Hepatocyte (in vitro differentiated cells): ENCODE measurements around the gene SOX8.

Experiments
- EZH2phosphoT487 ChIP-seq: fragments of 200-600 bp; sonication (generic); IDR thresholded peaks from one replicate; pipeline ENCODE4 v1.6.1; 2018; ENCODE audit warnings: antibody characterized with exemption, mild to moderate bottlenecking, low read depth, moderate library complexity; ENCODE audit not compliant: unreplicated experiment, severe bottlenecking
- TF ChIP-seq, protein P1 (sequence below): fragments of 200-600 bp; sonication (generic); IDR thresholded peaks from 2 replicates; pipeline ENCODE4 v1.5.1; 2016; ENCODE audit warnings: antibody characterized with exemption, mild to moderate bottlenecking; ENCODE audit not compliant: poor library complexity

DNA sequence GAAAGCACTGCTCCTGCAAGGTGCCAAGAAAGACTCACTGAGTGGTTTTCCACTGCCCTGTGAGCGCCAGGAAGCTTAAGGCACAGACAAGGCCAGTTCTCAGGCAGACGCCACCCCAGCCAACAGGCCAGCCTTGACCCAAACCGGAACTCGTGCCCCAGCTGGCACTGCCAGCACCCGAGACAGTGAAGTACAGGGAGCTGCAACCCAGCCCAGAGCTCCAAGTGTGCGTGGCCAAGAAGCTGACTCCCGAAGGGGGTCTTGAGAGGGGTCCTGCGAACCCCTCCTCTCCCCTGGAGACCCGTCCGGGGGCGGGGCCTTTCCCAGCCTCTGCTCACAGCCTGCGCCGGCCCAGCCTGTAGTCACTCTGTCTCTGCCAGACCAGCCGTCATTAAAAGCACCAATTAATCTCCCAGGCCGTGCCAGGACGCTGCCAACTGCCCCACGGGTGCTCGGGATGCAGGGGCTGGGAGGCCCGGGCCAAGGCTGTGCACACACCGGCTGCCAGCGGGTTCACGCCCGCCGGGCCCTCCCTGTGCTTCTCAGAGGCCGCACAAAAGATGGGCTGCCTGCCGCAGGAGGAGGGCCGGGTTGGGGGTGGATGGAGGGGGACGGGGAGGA lies 4.4 kb upstream of the SOX8 start:
- TF ChIP-seq EZH2phosphoT487 = no peak
- TF ChIP-seq, protein P1, sequence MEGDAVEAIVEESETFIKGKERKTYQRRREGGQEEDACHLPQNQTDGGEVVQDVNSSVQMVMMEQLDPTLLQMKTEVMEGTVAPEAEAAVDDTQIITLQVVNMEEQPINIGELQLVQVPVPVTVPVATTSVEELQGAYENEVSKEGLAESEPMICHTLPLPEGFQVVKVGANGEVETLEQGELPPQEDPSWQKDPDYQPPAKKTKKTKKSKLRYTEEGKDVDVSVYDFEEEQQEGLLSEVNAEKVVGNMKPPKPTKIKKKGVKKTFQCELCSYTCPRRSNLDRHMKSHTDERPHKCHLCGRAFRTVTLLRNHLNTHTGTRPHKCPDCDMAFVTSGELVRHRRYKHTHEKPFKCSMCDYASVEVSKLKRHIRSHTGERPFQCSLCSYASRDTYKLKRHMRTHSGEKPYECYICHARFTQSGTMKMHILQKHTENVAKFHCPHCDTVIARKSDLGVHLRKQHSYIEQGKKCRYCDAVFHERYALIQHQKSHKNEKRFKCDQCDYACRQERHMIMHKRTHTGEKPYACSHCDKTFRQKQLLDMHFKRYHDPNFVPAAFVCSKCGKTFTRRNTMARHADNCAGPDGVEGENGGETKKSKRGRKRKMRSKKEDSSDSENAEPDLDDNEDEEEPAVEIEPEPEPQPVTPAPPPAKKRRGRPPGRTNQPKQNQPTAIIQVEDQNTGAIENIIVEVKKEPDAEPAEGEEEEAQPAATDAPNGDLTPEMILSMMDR = no peak
